ENCODE results near the gene TRIP13.

The TRIP13 gene

DNA sequence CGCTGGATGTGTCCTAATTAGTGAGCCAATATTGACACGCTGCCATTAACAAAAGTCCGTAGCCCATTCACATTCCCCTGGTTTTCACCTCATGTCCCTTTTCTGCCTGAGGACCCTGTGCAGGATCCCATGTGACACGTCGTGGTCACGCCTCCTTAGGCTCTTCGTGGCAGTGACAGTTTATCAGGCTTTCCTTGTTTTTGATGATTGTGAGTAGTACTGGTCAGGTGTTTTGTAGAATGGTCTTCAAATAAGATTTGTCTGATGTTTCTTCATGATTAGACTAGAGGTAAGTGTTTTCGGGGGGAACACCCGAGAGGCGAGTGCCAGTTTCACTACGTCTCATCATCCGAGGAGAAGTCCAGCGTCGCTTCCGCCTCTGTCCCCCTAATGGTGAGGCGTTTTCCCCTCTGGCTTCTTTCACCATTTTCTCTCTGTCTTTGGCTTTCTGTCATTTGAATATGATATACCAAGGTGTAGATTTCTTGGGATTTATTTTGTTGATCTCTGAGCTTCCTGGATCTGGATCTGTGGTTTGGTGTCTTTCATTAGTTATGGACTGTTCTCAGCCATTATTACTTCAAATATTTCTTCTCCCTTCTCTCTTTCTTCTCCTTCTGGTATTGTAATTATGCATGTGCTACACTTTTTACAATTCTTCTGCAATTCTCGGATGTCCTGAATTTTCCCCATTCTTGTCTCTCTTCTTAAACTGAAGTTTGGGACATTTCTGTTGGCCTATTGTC lies 57.3 kb downstream of the TRIP13 start:
- Mint-ChIP-seq H3K9me3 (no peaks in the 10 kb centered on the region), H3K4me1 (ENCODE audit: low read depth) (peaks cover under 1% of the 10 kb centered on the region), H3K4me3 (no peak overlapping the region), H3K36me3 (ENCODE audit: low read depth) (no peaks in the 10 kb centered on the region), H3K27ac (no peak overlapping the region), H3K27me3 (peaks cover 58% of the 10 kb centered on the region)

DNA sequence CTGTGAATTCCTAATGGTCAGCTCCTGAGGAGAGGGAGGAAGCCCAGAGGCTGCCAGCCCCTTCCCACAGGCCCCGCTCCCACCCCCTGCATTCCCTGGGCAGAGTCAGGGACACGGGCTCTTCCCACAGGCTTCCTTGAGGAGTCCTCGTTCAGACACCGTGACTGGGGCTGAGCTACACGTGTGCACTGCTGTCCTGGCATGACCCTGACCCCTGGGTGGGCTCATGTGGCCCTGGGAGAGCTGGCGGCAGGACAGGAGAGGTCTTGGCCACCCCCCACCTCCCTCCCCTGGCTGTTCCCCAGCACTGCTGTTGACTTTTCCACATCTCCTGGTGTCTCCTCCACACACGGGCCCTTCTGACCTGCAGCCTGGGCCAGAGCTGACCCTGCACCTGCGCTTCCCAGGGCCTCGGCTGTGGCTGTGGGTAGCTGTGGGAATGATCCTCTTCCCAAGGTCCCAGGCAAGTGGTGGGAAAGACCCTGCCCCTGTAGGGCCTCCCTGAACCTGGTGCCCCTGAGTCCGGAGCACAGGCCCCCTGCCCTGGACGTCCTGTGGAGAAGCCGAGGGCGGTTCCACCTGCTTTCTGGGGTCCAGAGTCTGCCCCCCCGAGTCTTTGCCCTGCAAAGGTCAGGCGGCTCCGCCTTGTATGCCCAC lies 59.4 kb downstream of the TRIP13 start:
- Mint-ChIP-seq H3K4me1 (ENCODE audit: low read depth) (peaks cover 19% of the 10 kb centered on the region), H3K9me3 (no peaks in the 10 kb centered on the region), H3K27me3 (peaks cover 57% of the 10 kb centered on the region), H3K36me3 (ENCODE audit: low read depth) (no peaks in the 10 kb centered on the region), H3K4me3 (no peak overlapping the region), H3K27ac (no peak overlapping the region)

DNA sequence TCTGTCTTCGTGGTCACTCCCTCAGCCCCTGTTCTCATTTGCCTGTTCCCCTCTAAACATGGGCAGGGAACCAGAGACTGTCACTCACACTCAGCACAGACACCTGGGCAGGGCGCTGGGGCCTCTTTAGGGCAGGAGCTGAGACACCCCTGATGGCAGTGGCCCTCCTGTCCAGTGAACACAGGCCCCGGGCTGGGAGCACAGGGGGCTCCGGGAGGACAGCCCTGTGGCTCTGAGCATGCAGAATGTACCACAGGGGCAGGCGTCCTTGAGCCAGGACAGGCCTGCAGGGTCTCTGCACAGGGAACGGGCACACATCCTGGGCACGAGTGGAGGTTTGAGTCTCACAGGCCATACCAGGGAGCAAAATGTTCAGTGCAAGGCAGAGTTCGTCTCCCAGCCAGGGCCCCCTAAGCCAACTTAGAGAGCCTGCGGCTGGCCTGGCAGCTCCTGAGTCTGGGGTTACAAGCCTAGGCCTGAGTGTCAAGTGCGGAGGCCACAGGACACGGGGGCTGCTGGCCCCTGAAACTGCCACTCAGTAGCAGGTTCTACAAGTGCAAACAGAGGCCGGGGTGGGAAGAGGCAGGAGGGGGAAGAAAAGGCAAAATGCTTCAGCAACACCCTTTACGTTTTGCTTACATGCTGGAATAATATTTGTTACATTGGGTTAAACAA lies 60.0 kb downstream of the TRIP13 start:
- Mint-ChIP-seq H3K36me3 (ENCODE audit: low read depth) (no peaks in the 10 kb centered on the region), H3K4me1 (ENCODE audit: low read depth) (peaks cover 25% of the 10 kb centered on the region), H3K27ac (no peak overlapping the region), H3K9me3 (no peaks in the 10 kb centered on the region), H3K27me3 (peaks cover 51% of the 10 kb centered on the region), H3K4me3 (no peak overlapping the region)

DNA sequence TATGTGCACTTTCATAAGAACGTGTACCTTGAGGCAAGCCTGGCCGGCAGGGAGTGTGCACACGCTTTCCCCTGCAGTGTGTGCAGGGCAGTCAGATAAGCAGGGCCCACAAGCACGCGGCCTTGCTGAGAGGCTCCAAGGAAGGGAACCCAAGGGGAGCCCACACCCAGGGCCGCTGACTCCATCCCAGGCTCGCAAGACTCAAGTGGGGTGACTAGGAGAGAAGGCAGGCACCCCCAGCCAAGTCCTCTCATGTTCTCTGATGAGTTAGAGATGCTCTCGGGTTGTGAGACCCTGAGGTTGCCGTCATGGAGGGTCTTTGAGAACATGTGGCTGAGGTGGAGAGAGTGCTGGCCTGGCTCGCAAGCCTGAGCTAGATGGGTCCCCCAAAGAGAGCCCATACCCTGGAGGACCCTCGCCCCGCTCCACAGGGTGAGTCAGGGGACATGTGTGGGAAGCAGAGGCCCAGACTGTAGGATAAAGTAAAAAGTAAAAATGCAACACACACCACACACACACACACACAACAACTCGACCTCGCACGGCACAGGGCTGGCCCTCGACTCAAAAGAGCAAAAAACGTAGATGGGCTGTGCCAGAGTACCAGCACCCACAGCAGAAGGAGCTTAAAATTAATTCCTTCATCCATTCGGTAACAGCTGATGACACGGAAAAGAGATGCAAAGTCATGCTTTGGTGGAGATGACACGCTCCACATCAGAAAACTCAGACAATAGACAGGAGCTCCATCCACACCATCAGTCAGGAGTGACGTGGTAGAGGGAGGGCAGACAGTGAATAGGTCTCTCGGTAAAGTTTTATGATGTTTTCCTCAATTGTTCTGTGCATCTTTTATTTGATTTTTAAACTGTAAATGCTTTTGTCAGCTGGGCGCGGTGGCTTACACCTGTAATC lies 61.1 kb downstream of the TRIP13 start:
- H3K9me3 Mint-ChIP-seq = no peaks in the 10 kb centered on the region
- no peaks in the 10 kb centered on the region for H3K36me3 Mint-ChIP-seq (ENCODE audit: low read depth)
- peaks cover 47% of the 10 kb centered on the region for H3K27me3 Mint-ChIP-seq
- H3K4me1 Mint-ChIP-seq (ENCODE audit: low read depth) = peaks cover 29% of the 10 kb centered on the region
- no peak overlapping the region for H3K4me3 Mint-ChIP-seq
- H3K27ac Mint-ChIP-seq = no peak overlapping the region

DNA sequence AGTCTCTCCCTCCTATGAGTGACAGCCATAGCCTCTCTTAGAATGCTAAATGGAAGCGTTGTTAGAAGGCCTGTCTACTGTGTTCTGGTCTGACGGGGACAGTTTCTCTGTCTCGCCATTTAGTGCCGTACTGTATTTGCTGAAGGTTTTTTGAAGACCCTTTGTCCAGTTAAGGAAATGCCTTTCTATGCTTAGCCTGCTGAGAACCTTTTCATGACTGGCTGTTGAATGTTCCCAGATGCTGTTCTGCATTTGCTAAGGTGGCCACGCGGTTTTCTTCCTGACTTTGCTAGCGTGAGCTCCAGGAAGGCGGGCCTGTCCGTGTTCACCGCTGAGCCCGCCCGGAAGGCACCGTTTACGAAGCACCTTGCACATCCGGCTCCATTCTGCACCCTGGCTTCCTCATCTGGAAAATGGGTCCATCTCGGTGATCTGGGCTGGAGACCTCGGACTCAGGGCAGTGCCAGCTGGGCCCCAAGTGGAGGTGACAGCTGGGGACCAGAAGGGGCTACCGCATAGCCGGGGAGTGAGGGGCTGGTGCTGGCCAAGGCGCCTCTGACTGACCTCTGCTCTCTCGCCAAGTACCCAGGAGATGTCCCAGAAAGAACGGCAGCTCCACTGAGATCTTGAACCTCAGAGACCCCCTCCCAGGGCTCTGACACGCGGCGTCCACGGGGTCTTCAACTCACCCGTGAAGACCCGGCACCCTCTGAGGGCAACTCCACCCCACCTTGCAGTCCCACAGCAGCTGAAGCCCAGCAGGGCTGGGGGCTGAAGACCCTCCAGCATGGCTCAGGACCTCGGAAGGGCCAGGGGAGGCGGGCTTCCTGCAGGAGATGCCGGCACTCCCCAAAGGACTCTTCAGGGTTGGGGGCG lies 63.4 kb downstream of the TRIP13 start:
- no peak overlapping the region for H3K27ac Mint-ChIP-seq
- no peaks in the 10 kb centered on the region for H3K9me3 Mint-ChIP-seq
- H3K4me1 Mint-ChIP-seq (ENCODE audit: low read depth) = peaks cover 29% of the 10 kb centered on the region
- peaks cover 41% of the 10 kb centered on the region for H3K27me3 Mint-ChIP-seq
- peak overlapping the region; percentile 48 for H3K4me3 Mint-ChIP-seq
- no peaks in the 10 kb centered on the region for H3K36me3 Mint-ChIP-seq (ENCODE audit: low read depth)

DNA sequence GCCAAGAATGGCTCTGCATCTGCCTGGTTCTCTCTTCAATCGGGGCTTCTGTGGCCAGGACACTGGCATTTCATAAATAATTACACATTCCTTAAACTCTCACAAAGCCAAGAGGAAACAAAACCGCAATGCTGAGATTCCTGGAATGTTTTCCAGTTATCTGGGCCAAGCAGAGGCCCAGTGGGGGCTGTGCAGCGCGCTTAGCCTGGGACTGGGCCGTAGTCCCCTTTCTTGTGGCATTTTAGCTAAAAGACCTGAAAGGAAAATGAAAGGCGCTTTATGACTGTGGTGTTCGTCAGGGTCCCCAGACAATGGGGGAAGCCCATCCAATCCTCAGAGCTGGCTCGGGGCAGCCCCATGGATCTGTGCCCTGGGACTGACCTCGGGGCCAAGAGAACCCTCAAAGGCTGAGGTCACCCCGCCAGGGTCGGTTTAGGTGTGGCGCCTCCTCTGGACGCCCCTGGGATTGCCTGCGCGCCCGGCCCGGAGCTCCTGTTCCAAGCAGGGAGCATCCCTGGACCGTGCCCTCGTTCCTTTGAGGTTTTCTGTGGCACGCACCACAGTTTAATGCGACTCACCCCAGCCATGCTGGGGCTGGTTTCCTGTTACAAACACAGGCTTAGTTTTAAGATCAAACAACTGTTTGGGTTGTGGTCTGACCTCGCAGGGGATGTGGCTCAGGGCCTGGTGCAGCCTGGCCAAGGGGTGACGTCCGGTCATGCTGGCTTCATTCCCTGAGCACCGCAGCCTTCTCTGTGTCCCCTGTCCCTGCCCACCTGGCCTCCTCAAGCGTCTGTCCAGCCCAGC lies 64.5 kb downstream of the TRIP13 start:
- peaks cover 29% of the 10 kb centered on the region for H3K4me1 Mint-ChIP-seq (ENCODE audit: low read depth)
- H3K9me3 Mint-ChIP-seq = no peaks in the 10 kb centered on the region
- peak overlapping the region; percentile 48 for H3K4me3 Mint-ChIP-seq
- peak overlapping the region; percentile 31 for H3K27ac Mint-ChIP-seq
- H3K36me3 Mint-ChIP-seq (ENCODE audit: low read depth) = no peaks in the 10 kb centered on the region
- peaks cover 36% of the 10 kb centered on the region for H3K27me3 Mint-ChIP-seq

DNA sequence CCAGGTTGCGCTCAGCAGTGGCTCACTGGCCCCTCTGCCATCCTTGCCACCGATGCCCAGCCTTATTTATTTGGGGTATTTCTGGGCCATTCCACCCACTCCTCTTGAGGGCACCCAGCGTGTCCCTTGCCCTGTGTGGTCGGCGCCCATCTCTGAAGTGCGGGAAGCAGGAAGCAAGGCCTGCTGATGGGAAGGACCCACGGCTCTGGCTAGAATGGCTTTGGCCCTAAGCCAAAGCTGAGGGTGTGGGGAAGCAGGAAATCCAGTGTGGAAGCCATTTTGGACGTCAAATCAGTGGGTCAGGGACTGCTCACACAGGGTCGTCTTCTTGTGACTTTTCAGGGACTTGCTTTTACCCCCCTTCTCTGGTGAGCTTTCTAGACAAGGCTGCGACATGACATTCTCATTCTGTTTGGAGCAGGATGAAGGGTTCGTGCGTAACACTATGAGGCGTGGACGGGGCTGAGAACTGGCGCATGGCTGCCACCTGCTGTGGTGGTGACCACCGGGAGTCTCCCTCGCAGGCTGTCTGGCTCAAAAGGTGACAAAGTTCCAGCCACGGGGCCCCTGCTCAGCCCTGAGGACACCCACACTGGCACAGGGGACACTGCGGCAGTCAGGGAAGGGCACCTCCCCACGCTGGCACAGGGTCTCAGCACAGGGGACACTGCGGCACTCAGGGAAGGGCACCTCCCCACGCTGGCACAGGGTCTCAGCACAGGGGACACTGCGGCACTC lies 65.2 kb downstream of the TRIP13 start:
- no peak overlapping the region for H3K27ac Mint-ChIP-seq
- no peak overlapping the region for H3K4me3 Mint-ChIP-seq

DNA sequence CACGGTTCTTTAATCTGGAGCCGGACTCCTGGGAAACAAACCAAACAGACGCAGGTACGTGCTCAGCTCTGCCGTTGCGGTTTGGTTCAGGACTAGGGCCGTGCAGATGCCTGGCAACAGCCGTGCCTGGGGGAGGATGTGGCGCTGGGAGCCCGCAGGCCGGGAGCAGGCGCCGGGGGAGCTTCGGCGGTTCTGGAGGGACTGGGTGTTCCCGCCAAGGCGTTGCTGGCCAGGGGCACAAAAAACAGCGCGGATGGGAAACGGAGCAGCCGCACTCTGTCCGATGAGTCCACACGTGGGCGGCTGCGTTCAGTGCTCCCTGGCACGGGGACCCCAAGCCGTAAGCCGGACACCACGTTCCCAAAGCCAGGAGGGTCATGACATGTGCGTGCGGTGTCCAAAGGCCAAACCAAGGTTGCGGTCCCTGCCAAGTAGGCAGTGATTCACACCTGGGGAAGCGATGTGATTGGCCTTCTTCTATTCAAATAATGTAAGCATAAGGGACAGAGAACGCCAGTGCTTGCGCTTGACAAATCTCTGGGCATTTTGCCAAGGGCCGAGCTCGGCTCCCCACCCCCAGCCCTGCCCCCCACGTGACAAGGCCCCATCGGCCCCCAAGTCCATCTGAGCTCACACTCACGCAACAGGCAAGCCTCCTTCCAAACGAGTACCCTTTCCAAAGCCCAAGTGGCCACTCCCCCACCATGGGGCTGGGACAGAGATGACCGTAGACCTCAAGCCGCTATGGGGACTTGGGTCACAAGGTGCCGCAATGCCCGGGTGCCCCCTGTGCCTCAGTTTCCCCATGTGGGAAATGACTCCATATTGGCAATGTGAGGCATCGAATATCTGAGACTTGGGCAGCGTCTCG lies 66.3 kb downstream of the TRIP13 start:
- peaks cover 40% of the 10 kb centered on the region for H3K4me1 Mint-ChIP-seq (ENCODE audit: low read depth)
- H3K27me3 Mint-ChIP-seq = peaks cover 30% of the 10 kb centered on the region
- H3K4me3 Mint-ChIP-seq = no peak overlapping the region
- no peak overlapping the region for H3K27ac Mint-ChIP-seq
- no peaks in the 10 kb centered on the region for H3K36me3 Mint-ChIP-seq (ENCODE audit: low read depth)
- H3K9me3 Mint-ChIP-seq = no peaks in the 10 kb centered on the region

More for the DNA sequence above, 65.2 kb downstream of the TRIP13 start:
- peaks cover 30% of the 10 kb centered on the region for H3K4me1 Mint-ChIP-seq (ENCODE audit: low read depth)
- no peaks in the 10 kb centered on the region for H3K36me3 Mint-ChIP-seq (ENCODE audit: low read depth)
- no peaks in the 10 kb centered on the region for H3K9me3 Mint-ChIP-seq
- H3K27me3 Mint-ChIP-seq = peaks cover 36% of the 10 kb centered on the region

DNA sequence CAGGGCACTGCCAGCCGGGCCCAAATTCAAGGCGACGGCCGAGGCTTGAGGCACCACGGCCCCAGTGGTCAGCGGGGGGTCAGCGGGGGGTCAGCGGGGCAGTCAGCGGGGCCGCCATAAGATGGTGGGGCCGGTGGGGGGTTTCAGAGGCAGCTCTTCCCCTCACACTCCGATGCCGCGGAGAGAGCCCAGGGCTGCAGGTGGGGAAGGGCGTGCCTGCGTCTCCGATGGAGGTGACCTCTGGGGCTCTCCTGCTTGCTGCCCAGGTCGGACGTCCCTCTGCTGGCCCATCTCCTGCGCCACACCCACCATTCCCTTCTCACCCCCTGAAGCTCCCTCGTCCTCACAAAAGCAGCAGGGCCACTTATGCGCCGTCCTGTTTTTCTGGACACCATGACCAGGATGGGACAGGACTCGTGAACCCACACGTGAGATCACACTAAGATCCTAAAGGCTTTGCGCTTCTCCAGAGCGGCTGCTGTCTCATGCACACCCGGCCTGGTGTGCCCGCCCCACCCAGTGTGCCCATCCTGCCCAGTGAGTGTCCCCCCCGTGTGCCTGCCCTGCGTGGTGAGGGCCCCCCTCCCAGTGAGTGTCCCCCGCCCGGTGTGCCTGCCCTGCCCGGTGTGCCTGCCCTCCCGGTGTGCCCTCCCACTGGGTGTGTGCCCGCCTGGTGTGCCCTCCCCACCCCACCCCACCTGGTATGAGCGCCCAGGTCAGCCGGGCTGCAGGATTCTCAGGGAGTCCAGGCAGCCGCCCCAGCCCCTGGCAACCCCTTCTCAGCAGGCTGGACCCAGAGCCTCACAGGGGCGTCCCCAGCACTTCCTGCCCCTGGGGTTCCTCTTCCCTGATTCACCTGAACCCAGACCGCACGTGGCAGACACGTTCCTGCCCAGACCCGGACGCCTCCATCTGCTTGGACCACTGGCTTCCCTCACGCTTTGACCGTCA lies 67.2 kb downstream of the TRIP13 start:
- Mint-ChIP-seq H3K4me1 (ENCODE audit: low read depth) (peaks cover 49% of the 10 kb centered on the region), H3K4me3 (no peak overlapping the region), H3K36me3 (ENCODE audit: low read depth) (no peaks in the 10 kb centered on the region), H3K9me3 (no peaks in the 10 kb centered on the region), H3K27me3 (peaks cover 32% of the 10 kb centered on the region), H3K27ac (no peak overlapping the region)

DNA sequence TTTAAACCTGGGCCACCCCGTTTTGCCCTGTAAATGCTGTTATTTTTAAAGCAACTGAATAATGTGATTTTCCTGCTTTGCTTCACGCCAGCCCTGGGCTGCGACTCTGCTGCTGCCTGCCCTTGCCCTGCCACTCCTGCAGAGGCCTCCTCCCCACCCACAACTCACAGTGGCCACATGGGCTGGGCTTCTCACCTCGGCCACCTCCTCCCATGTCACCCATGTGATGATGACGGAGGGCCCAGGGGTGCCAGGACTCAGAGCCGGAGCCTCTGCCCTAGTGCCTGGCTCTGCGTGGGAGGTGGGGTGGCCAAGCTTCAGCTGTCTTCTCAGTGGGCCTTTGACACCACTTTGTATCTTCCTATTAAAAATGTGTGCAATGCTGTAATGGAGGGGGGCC lies 67.9 kb downstream of the TRIP13 start:
- no peaks in the 10 kb centered on the region for H3K36me3 Mint-ChIP-seq (ENCODE audit: low read depth)
- no peaks in the 10 kb centered on the region for H3K9me3 Mint-ChIP-seq
- no peak overlapping the region for H3K4me3 Mint-ChIP-seq
- no peak overlapping the region for H3K27ac Mint-ChIP-seq
- peaks cover 32% of the 10 kb centered on the region for H3K27me3 Mint-ChIP-seq
- H3K4me1 Mint-ChIP-seq (ENCODE audit: low read depth) = peaks cover 43% of the 10 kb centered on the region

DNA sequence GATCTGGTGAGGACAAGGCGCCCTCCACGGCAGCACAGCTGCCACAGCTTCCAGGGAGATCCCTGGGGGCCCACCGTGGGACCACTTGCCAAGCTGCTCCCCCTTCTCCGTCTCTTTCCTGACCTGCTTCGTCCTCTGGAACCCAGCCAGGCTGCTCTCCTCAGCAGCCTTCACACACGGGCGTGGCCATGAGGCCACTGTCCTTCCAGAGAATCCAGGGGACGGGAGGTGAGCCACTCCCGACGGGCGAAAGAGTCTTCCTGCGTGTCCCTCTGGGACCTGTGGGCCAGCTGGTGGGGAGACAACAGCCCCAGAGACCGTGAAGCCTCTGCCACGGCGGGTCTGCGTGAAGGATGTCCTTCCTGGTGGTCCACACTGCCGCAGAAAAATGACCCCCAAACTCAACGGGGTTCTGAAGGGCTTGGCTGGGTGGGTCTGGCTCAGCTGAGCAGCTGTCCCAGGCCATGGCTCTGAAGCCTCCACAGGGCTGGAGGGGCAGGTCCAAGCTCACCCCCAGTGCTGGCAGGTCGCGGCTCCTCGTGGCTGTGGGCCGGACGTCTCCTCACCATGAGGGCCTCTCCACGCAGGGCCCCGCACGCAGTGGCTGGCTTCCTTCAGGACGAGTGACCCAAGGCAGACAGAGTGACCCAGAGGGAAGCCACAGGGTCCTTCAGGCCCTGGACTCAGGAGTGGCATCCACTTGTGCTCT lies 68.5 kb downstream of the TRIP13 start:
- H3K36me3 Mint-ChIP-seq (ENCODE audit: low read depth) = no peaks in the 10 kb centered on the region
- peaks cover 39% of the 10 kb centered on the region for H3K4me1 Mint-ChIP-seq (ENCODE audit: low read depth)
- H3K27me3 Mint-ChIP-seq = peaks cover 33% of the 10 kb centered on the region
- no peak overlapping the region for H3K4me3 Mint-ChIP-seq
- H3K27ac Mint-ChIP-seq = no peak overlapping the region
- H3K9me3 Mint-ChIP-seq = no peaks in the 10 kb centered on the region
